HG02642 (cell line): ENCODE data around the gene ZG16.
"Not testable (repeated sequence)": the region's sequence is repeated elsewhere in the genome, so short reads cannot be mapped to it uniquely, and the experiment has no call there.

Experiments used
- ATAC-seq: cut with Tn5 transposase; IDR thresholded peaks from one replicate; pipeline ENCODE4 v1.9.1; 2021; ENCODE audit warnings: mild to moderate bottlenecking; ENCODE audit not compliant: unreplicated experiment, poor library complexity

ZG16 gene

GRCh38 chr16:29747947-29748759 is 29.9 kb upstream of the ZG16 start:
- ATAC-seq, result no peak

- not testable (repeated sequence) for ATAC-seq
Observed at GRCh38 chr16:29748760-29749149, 29.3 kb upstream of the ZG16 start.

GRCh38 chr16:29753516-29753915 is 24.5 kb upstream of the ZG16 start:
- no peak for ATAC-seq

- no peak for ATAC-seq
Observed at GRCh38 chr16:29756654-29757053, 21.4 kb upstream of the ZG16 start.

GRCh38 chr16:29757086-29757485 is 21.0 kb upstream of the ZG16 start:
- not testable (repeated sequence) for ATAC-seq

- no peak for ATAC-seq
Observed at GRCh38 chr16:29757950-29758466, 20.0 kb upstream of the ZG16 start.

- no peak for ATAC-seq
Observed at GRCh38 chr16:29760567-29761279, 17.3 kb upstream of the ZG16 start.

GRCh38 chr16:29761280-29761651 is 16.8 kb upstream of the ZG16 start:
- ATAC-seq, result not testable (repeated sequence)

GRCh38 chr16:29761882-29762281 is 16.2 kb upstream of the ZG16 start:
- no peak for ATAC-seq

GRCh38 chr16:29763326-29763725 is 14.7 kb upstream of the ZG16 start:
- no peak for ATAC-seq

GRCh38 chr16:29765167-29766032 is 12.7 kb upstream of the ZG16 start:
- ATAC-seq, result no peak

GRCh38 chr16:29766571-29766970 is 11.5 kb upstream of the ZG16 start:
- ATAC-seq, result no peak

- ATAC-seq, result no peak
Observed at GRCh38 chr16:29767062-29767461, 11.0 kb upstream of the ZG16 start.

- no peak for ATAC-seq
Observed at GRCh38 chr16:29769507-29769906, 8.5 kb upstream of the ZG16 start.

- no peak for ATAC-seq
Observed at GRCh38 chr16:29770250-29770929, 7.7 kb upstream of the ZG16 start.

- ATAC-seq, result not testable (repeated sequence)
Observed at GRCh38 chr16:29772330-29772729, 5.7 kb upstream of the ZG16 start.

GRCh38 chr16:29774730-29775129 is 3.3 kb upstream of the ZG16 start:
- no peak for ATAC-seq

GRCh38 chr16:29775742-29776408 is 2.2 kb upstream of the ZG16 start:
- ATAC-seq, result no peak

- ATAC-seq, result no peak
Observed at GRCh38 chr16:29779474-29779873, 1.4 kb downstream of the ZG16 start.
